Lung (tissue), 12 donors: ENCODE measurements around the gene TOP2A. TPM values are rescaled to one million over a fixed set of nuclear protein-coding genes. Genes with fewer than 3 reads are reported as not detected.
A peak's percentile ranks its signal among the peaks of the same experiment; 100 is the strongest.

Source experiments
- ATAC-seq: fragments of 200-7000 bp; cut with Tn5 transposase; one replicate; pipeline ENCODE4 v1.9.1; 2020; ENCODE audit warnings: moderate number of reproducible peaks; ENCODE audit not compliant: insufficient read depth, low FRiP score
- DNase-seq, 3 donors: peaks; one replicate each; pipeline ENCODE4 v3.0.0-alpha.2; 2013 to 2017
- H3K27ac ChIP-seq, 2 donors: one replicate each; pipeline ENCODE4 v1.5.1; 2013; ENCODE audit warnings: mild to moderate bottlenecking in 2 of 2, moderate library complexity in 2 of 2, control low read depth in 1 of 2, inconsistent platforms in 1 of 2, low read depth in 1 of 2, low read length in 1 of 2
- H3K27me3 ChIP-seq, 3 donors: one replicate each; pipeline ENCODE4 v1.5.1; 2013; ENCODE audit warnings: low read length in 2 of 3; ENCODE audit not compliant: control insufficient read depth in 3 of 3, insufficient read depth in 3 of 3
- H3K36me3 ChIP-seq, 4 donors: one replicate each; pipeline ENCODE4 v1.5.1; 2013; ENCODE audit warnings: low read length in 4 of 4, mild to moderate bottlenecking in 1 of 4, moderate library complexity in 1 of 4; ENCODE audit not compliant: control insufficient read depth in 4 of 4, insufficient read depth in 4 of 4
- H3K4me1 ChIP-seq, 5 donors: one replicate each; pipeline ENCODE4 v1.5.1; 2013; ENCODE audit warnings: low read length in 5 of 5, mild to moderate bottlenecking in 2 of 5, moderate library complexity in 1 of 5; ENCODE audit not compliant: control insufficient read depth in 5 of 5, insufficient read depth in 5 of 5
- H3K4me3 ChIP-seq: one replicate; pipeline ENCODE4 v1.5.1; 2013; ENCODE audit warnings: mild to moderate bottlenecking, control low read depth, moderate library complexity
- H3K9ac ChIP-seq, 2 donors: one replicate each; pipeline ENCODE4 v1.5.1; 2013; ENCODE audit warnings: low read length in 2 of 2, control low read depth in 1 of 2; ENCODE audit not compliant: insufficient read depth in 1 of 2
- H3K9me3 ChIP-seq, 4 donors: one replicate each; pipeline ENCODE4 v1.5.1; 2013; ENCODE audit warnings: low read length in 3 of 4, mild to moderate bottlenecking in 1 of 4, moderate library complexity in 1 of 4; ENCODE audit not compliant: control insufficient read depth in 4 of 4, insufficient read depth in 3 of 4
- WGBS, 2 donors: extraction: QIAGEN DNeasy Blood & Tissue Kit; methylation state at CpG; one replicate each; pipeline ENCODE4 v1.1.7; 2013; 5-methylcytosine and 5-hydroxymethylcytosine counted together
- polyA plus RNA-seq, 2 donors: library from polyadenylated mRNA; stranded (reverse); fragments of 200-250 nt; gene quantifications; one replicate each; pipeline ENCODE4 v1.2.1, GENCODE V29; 2013
- total RNA-seq, 2 donors: library from RNA; depleted of rRNA in 1 of 2; stranded (reverse); fragments of >200 nt in 1 of 2; gene quantifications; one replicate each; pipeline ENCODE4 v1.2.1, GENCODE V29; 2014 to 2021
- TF ChIP-seq, protein P1 (sequence below): IDR thresholded peaks from 2 replicates; pipeline ENCODE4 v1.5.1; 2012; ENCODE audit warnings: mild to moderate bottlenecking; ENCODE audit errors: control extremely low read depth, extremely low read depth
- donor health status: control.
- donor health status: control.
- donor health status: Bipolar disorder and iron deficiency.
- donor health status: healthy.
- donor health status: DM: yes; HTN: yes; CAD: no.

TOP2A gene
- total and polyA plus RNA-seq, 4 donors = 2.6 to 21.6 (median 9.6) TPM

DNA sequence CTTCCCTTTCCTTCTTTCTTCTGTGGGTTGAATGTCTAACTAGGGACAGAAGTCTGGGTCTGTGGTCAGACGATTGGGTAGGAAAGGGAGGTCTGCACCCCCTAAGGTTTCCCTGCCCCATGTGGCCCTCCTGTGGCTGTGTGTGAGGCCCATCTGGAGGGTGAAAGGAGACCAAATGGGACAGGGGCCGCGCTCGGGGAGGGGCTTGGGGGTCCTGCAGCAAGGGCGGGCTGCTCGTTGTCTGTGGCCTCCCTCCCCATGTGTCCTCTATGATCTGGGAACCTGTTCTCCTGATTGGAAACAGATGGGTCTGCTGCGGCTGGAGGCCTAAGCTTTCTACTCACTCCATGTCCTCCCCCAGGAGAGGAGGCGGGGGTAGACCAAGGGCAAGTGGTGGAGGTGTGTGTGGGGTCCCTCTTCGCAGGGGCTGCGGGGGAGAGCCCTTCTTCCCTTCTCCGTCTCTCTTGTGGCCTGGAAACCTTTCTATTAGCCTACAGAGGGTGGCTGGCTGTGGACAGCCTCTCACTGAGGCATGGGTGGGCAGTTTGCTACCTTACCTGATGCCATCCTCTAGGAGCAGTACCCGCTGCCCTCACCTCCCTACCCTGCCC is 44.1 kb upstream of the TOP2A start:
- Histone ChIP-seq H3K9me3 (no peaks in the 10 kb centered on the region), H3K9ac (peak overlapping the region in 1 of 2 donors; percentile 39), H3K27me3 (no peaks in the 10 kb centered on the region), H3K27ac (no peak overlapping the region), H3K36me3 (peaks cover 0 to 12% (median 0%) of the 10 kb centered on the region in 4 donors), H3K4me1 (peaks cover 3 to 64% (median 38%) of the 10 kb centered on the region in 5 donors), H3K4me3 (no peak overlapping the region)
- DNase-seq (peak in 1 of 3 donors; percentile 40), ATAC-seq (no peak)
- TF ChIP-seq, protein P1, sequence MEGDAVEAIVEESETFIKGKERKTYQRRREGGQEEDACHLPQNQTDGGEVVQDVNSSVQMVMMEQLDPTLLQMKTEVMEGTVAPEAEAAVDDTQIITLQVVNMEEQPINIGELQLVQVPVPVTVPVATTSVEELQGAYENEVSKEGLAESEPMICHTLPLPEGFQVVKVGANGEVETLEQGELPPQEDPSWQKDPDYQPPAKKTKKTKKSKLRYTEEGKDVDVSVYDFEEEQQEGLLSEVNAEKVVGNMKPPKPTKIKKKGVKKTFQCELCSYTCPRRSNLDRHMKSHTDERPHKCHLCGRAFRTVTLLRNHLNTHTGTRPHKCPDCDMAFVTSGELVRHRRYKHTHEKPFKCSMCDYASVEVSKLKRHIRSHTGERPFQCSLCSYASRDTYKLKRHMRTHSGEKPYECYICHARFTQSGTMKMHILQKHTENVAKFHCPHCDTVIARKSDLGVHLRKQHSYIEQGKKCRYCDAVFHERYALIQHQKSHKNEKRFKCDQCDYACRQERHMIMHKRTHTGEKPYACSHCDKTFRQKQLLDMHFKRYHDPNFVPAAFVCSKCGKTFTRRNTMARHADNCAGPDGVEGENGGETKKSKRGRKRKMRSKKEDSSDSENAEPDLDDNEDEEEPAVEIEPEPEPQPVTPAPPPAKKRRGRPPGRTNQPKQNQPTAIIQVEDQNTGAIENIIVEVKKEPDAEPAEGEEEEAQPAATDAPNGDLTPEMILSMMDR = no peak
- 67 to 79% methylated on average over 12 of the region's 12 CpGs for WGBS, 2 donors

DNA sequence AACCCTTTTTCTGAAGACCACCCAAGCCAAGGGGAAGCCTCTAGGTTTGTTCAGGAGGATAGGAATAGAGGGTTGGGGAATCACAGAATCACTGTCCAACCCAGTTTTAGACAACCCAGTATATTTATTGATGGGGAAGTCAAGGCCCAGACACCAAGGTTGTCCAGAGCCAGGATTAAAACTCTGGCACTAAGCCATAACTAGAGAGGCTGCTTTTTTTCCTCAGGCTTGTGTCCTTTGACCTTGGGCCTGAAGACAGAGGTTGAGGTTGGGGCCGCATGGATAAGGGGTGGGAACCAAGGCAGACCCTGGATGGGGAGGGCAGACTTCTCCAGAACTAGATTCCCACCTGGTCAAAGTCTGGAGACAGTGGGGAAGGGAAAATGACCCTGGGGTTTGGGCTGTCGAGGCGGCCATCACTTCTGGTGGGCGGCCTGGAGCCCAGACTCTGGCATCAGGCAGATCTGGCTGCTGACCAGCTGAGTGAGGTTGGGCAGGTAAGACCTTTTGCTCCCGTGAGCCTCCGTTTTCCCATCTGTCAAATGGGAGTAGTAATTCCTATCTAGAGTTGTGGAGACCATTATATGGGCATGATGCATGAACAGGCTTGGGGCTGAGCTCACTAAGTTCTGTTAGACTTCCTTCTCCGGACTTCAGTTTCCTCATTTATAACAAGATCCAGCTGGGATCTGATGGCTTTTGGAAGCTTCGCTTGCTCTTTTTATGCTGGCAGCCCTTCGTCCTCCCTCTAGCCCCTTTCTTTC is 43.5 kb upstream of the TOP2A start:
- peaks cover 0 to 16% (median 0%) of the 10 kb centered on the region in 4 donors for H3K36me3 ChIP-seq
- no peaks in the 10 kb centered on the region for H3K27me3 ChIP-seq
- H3K4me3 ChIP-seq = no peak overlapping the region
- H3K4me1 ChIP-seq = peaks cover 3 to 71% (median 42%) of the 10 kb centered on the region in 5 donors
- WGBS, 2 donors = 66 to 84% methylated on average over 9 of the region's 9 CpGs
- TF ChIP-seq, protein P1 = no peak
- H3K9ac ChIP-seq = peak overlapping the region in 1 of 2 donors; percentile 39
- H3K9me3 ChIP-seq = no peaks in the 10 kb centered on the region
- no peak overlapping the region for H3K27ac ChIP-seq
- DNase-seq (peak in 2 of 3 donors; percentile 84 to 91), ATAC-seq (no peak)

DNA sequence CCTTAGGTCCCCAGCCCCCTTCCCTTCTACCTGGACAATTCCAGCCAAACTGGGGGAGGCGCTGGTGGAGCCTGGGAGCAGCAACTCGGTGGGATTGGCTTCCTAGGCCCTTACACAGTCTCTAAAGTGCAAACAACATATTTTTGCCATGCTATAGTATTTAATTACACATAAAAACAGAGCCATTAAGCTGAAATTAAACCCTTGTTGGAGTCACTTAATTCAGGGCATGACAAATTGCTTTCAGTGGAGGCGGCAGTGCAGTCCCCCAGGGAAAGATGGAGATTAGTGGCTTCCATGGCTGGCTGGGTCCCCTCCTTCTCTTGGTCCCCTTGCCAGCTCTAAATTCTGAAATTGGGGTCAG is 42.9 kb upstream of the TOP2A start:
- Histone ChIP-seq H3K27me3 (no peaks in the 10 kb centered on the region), H3K4me1 (peaks cover 3 to 73% (median 42%) of the 10 kb centered on the region in 5 donors), H3K36me3 (peaks cover 0 to 19% (median 0%) of the 10 kb centered on the region in 4 donors), H3K4me3 (no peak overlapping the region), H3K9me3 (no peaks in the 10 kb centered on the region), H3K27ac (no peak overlapping the region), H3K9ac (no peak overlapping the region)
- TF ChIP-seq, protein P1 = no peak
- no peak for DNase-seq
- 69 to 96% methylated on average over 3 of the region's 3 CpGs for WGBS, 2 donors
- ATAC-seq = no peak
